22Rv1 (cell line): ENCODE results near the gene XRN2.

Experiments used
- ZFX ChIP-seq: fragments of 450-650 bp; IDR thresholded peaks from 2 replicates; pipeline ENCODE4 v1.6.1; 2017; ENCODE audit warnings: antibody characterized with exemption, borderline replicate concordance
- TF ChIP-seq, protein P1 (sequence below): fragments of 450-650 bp; IDR thresholded peaks from 2 replicates; pipeline ENCODE4 v1.5.1; 2017; ENCODE audit warnings: mild to moderate bottlenecking

DNA sequence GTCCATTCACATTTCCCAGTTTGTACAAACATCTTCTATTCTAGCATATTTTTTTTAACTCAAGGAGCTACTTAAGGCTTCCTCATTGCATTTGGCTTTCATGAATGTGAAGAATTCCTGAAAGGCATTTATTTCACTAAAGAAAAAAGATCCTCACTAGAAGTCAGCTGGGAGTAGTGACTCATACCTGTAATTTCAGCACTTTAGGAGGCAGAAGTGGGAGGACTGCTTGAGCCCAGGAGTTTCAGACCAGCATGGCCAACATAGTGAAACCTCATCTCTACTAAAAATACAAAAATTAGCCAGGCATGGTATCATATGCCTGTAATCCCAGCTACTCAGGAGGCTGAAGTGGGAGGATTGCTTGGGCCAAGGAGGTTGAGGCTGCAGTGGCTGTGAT, 30.9 kb upstream of the XRN2 start:
- TF ChIP-seq, protein P1, sequence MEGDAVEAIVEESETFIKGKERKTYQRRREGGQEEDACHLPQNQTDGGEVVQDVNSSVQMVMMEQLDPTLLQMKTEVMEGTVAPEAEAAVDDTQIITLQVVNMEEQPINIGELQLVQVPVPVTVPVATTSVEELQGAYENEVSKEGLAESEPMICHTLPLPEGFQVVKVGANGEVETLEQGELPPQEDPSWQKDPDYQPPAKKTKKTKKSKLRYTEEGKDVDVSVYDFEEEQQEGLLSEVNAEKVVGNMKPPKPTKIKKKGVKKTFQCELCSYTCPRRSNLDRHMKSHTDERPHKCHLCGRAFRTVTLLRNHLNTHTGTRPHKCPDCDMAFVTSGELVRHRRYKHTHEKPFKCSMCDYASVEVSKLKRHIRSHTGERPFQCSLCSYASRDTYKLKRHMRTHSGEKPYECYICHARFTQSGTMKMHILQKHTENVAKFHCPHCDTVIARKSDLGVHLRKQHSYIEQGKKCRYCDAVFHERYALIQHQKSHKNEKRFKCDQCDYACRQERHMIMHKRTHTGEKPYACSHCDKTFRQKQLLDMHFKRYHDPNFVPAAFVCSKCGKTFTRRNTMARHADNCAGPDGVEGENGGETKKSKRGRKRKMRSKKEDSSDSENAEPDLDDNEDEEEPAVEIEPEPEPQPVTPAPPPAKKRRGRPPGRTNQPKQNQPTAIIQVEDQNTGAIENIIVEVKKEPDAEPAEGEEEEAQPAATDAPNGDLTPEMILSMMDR, result no peak
- TF ChIP-seq ZFX, result no peak
